Measurements from ENCODE around the gene CRB1. TPM values are rescaled to one million over a fixed set of nuclear protein-coding genes. Genes with fewer than 3 reads are reported as not detected.

CRB1 gene
- total RNA-seq, 2 donors from 2014 or later: not detected

GRCh38 chr1:197272791-197273190, 4.7 kb downstream of the CRB1 start:
- Mint-ChIP-seq H3K4me3 (no peak overlapping the region), H3K27me3 (ENCODE audit: insufficient read depth) (no peaks in the 10 kb centered on the region), H3K36me3 (ENCODE audit: low read depth) (no peaks in the 10 kb centered on the region), H3K9me3 (no peaks in the 10 kb centered on the region), H3K4me1 (no peaks in the 10 kb centered on the region), H3K27ac (no peak overlapping the region)
- H3K9ac ChIP-seq (ENCODE audit: extremely low read depth, low read length, poor library complexity, severe bottlenecking): no peak overlapping the region
- H3K27ac ChIP-seq (ENCODE audit: low read depth, low read length): no peak overlapping the region
- no peak for DNase-seq
- no peak overlapping the region for H3K4me3 ChIP-seq (ENCODE audit: low read length)
- H3K9me3 ChIP-seq (ENCODE audit: control insufficient read depth, low read length): no peaks in the 10 kb centered on the region
- TF ChIP-seq CTCF (conservative IDR thresholded peaks at IDR 0.05): no peak
- no peaks in the 10 kb centered on the region for H3K27me3 ChIP-seq (ENCODE audit: control insufficient read depth, insufficient read depth, low read length, poor library complexity, severe bottlenecking)
- H3K4me1 ChIP-seq (ENCODE audit: control insufficient read depth, insufficient read depth, low read length): no peaks in the 10 kb centered on the region
- H3K36me3 ChIP-seq (ENCODE audit: control insufficient read depth, insufficient read depth, low read length): no peaks in the 10 kb centered on the region

GRCh38 chr1:197277166-197277565, 9.1 kb downstream of the CRB1 start:
- H3K4me3 ChIP-seq (ENCODE audit: low read length): no peak overlapping the region
- DNase-seq: no peak
- Mint-ChIP-seq H3K9me3 (no peaks in the 10 kb centered on the region), H3K4me3 (no peak overlapping the region), H3K27ac (no peak overlapping the region), H3K4me1 (no peaks in the 10 kb centered on the region), H3K27me3 (ENCODE audit: insufficient read depth) (no peaks in the 10 kb centered on the region), H3K36me3 (ENCODE audit: low read depth) (no peaks in the 10 kb centered on the region)
- no peaks in the 10 kb centered on the region for H3K4me1 ChIP-seq (ENCODE audit: control insufficient read depth, insufficient read depth, low read length)
- H3K9ac ChIP-seq (ENCODE audit: extremely low read depth, low read length, poor library complexity, severe bottlenecking): no peak overlapping the region
- H3K27me3 ChIP-seq (ENCODE audit: control insufficient read depth, insufficient read depth, low read length, poor library complexity, severe bottlenecking): no peaks in the 10 kb centered on the region
- H3K36me3 ChIP-seq (ENCODE audit: control insufficient read depth, insufficient read depth, low read length): no peaks in the 10 kb centered on the region
- no peak for TF ChIP-seq CTCF (conservative IDR thresholded peaks at IDR 0.05)
- no peak overlapping the region for H3K27ac ChIP-seq (ENCODE audit: low read depth, low read length)
- no peaks in the 10 kb centered on the region for H3K9me3 ChIP-seq (ENCODE audit: control insufficient read depth, low read length)
- WGBS, 2 experiments (ENCODE audit: insufficient coverage in 1 of 2, insufficient read length in 1 of 2): 96 to 99% methylated on average over 2 to 3 of the region's 3 CpGs

- Mint-ChIP-seq H3K4me3 (no peak overlapping the region), H3K27me3 (ENCODE audit: insufficient read depth) (no peaks in the 10 kb centered on the region), H3K9me3 (no peaks in the 10 kb centered on the region), H3K36me3 (ENCODE audit: low read depth) (no peaks in the 10 kb centered on the region), H3K27ac (no peak overlapping the region), H3K4me1 (no peaks in the 10 kb centered on the region)
- H3K9ac ChIP-seq (ENCODE audit: extremely low read depth, low read length, poor library complexity, severe bottlenecking): no peak overlapping the region
- H3K36me3 ChIP-seq (ENCODE audit: control insufficient read depth, insufficient read depth, low read length): no peaks in the 10 kb centered on the region
- no peaks in the 10 kb centered on the region for H3K27me3 ChIP-seq (ENCODE audit: control insufficient read depth, insufficient read depth, low read length, poor library complexity, severe bottlenecking)
- no peak overlapping the region for H3K27ac ChIP-seq (ENCODE audit: low read depth, low read length)
- DNase-seq: no peak
- H3K9me3 ChIP-seq (ENCODE audit: control insufficient read depth, low read length): no peaks in the 10 kb centered on the region
- H3K4me3 ChIP-seq (ENCODE audit: low read length): no peak overlapping the region
- 93% methylated on average over 3 of the region's 3 CpGs for WGBS, 2 experiments (ENCODE audit: insufficient coverage in 1 of 2, insufficient read length in 1 of 2)
- no peak for TF ChIP-seq CTCF (conservative IDR thresholded peaks at IDR 0.05)
- H3K4me1 ChIP-seq (ENCODE audit: control insufficient read depth, insufficient read depth, low read length): no peaks in the 10 kb centered on the region
Observed at GRCh38 chr1:197284325-197284724, 16.3 kb downstream of the CRB1 start.
